Activated T-cell treated with anti-CD3 and anti-CD28 coated beads, Interleukin-2, amount 50 U/mL, for 24 hours (primary cell): ENCODE measurements around the gene IRF3.

Experiments used
- DNase-seq: peaks from one replicate; pipeline ENCODE4 v3.0.0-alpha.2; 2020
- H3K27ac Mint-ChIP-seq: 2 replicates; pipeline ENCODE4 v1.8.0; 2020; ENCODE audit warnings: mild to moderate bottlenecking, mixed read lengths
- H3K27me3 Mint-ChIP-seq: 2 replicates; pipeline ENCODE4 v1.8.0; 2020; ENCODE audit warnings: mixed read lengths
- H3K36me3 Mint-ChIP-seq: 2 replicates; pipeline ENCODE4 v1.8.0; 2020; ENCODE audit warnings: low read depth, mixed read lengths
- H3K4me1 Mint-ChIP-seq: 2 replicates; pipeline ENCODE4 v1.8.0; 2020; ENCODE audit warnings: low read depth, mixed read lengths
- H3K4me3 Mint-ChIP-seq: 2 replicates; pipeline ENCODE4 v1.8.0; 2020; ENCODE audit warnings: mild to moderate bottlenecking, moderate library complexity, mixed read lengths
- H3K9me3 Mint-ChIP-seq: 2 replicates; pipeline ENCODE4 v1.8.0; 2020; ENCODE audit warnings: mixed read lengths

IRF3 gene

DNA sequence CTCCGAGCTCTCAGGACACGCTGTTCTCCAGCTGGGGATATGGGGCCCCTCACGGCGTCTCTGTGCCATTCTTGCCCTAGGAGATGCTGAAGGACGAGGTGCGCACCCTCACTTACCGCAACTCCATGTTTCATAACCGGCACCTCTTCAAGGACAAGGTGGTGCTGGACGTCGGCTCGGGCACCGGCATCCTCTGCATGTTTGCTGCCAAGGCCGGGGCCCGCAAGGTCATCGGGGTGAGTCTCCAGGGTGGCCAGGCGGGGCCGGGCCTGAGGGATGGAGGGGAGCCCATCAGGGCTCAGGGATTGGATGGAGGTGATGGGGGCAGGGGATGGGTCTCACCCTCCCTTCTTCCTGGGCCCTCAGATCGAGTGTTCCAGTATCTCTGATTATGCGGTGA is 16.2 kb upstream of the IRF3 start:
- peaks cover 82% of the 10 kb centered on the region for H3K36me3 Mint-ChIP-seq
- H3K27me3 Mint-ChIP-seq = no peaks in the 10 kb centered on the region
- DNase-seq = no peak
- H3K4me3 Mint-ChIP-seq = no peak overlapping the region
- H3K27ac Mint-ChIP-seq = peak overlapping the region; percentile 50
- H3K9me3 Mint-ChIP-seq = no peaks in the 10 kb centered on the region
- H3K4me1 Mint-ChIP-seq = peaks cover 43% of the 10 kb centered on the region

DNA sequence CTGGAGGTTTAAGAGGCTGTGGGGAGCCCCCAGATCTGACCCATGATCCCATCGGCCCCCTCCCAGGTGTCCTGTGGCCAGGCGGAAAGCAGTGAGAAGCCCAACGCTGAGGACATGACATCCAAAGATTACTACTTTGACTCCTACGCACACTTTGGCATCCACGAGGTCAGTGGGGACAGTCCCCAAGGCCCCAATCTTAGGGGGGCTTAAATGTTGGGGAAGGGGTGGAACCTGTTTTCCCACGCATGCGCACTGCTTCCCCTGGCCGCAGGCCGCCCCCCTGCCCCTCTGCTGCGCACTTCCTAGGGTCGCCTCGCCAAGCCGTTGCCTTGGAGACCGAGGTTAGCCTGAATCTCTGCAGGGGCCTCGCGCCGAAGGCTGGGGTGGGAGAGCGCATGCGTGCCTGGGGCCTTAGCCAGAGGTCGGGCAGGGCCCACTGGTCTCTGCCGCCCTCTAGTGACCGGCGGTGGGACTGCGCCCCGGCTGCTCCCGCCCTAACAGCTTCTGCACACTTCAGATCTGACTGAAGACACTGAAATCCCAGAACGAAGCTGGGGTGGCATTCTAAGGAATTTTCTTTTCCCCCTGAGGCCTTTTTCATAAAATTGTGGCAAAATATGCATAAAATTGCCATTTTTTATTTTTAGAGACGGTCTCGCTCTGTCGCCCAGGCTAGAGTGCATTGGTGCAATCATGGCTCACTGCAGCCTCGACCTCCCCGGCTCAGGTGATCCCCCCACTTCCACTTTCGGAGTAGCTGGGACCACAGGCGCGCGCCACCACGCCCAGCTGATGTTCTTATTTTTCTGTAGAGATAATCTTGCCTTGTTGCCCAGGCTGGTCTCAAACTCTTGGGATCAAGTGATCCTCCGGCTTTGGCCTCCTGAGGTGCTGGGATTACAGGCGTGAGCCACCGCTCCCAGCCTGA is 15.0 kb upstream of the IRF3 start:
- peak; percentile 98 for DNase-seq
- peak overlapping the region; percentile 99 for H3K4me3 Mint-ChIP-seq
- no peaks in the 10 kb centered on the region for H3K27me3 Mint-ChIP-seq
- H3K36me3 Mint-ChIP-seq = peaks cover 78% of the 10 kb centered on the region
- H3K9me3 Mint-ChIP-seq = no peaks in the 10 kb centered on the region
- H3K4me1 Mint-ChIP-seq = peaks cover 49% of the 10 kb centered on the region
- H3K27ac Mint-ChIP-seq = peak overlapping the region; percentile 97

DNA sequence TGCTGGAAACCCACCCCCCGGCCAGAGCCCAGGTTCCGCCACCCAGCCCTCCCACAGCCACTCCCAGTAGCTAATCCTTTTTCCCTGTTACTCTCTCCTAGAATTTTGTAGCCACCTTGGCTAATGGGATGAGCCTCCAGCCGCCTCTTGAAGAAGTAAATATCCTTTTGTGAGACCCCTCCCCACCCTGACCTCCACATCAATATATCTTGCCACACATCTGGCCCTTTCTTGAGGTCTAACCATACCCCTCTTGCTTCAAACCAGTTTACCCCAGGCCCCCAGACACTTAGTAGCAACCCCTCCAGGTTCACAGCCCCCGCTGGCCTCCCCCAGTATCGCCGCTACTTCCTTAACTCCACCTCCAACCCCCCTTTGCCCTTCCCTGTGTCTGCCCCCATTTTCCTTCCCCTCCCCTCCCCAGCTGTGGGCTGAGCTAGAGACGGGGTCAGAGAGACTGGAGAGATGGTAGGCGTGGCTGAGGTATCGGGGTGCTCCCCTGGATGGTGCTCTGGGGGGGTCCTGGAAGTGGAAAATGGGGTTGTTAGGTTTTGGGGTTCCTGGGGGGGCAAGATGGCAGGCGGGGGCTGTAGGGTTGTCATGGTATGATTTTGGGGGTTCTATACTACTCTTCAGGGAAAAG is 14.2 kb upstream of the IRF3 start:
- peaks cover 46% of the 10 kb centered on the region for H3K4me1 Mint-ChIP-seq
- peak overlapping the region; percentile 97 for H3K27ac Mint-ChIP-seq
- no peaks in the 10 kb centered on the region for H3K9me3 Mint-ChIP-seq
- DNase-seq = no peak
- no peaks in the 10 kb centered on the region for H3K27me3 Mint-ChIP-seq
- peak overlapping the region; percentile 99 for H3K4me3 Mint-ChIP-seq
- peaks cover 70% of the 10 kb centered on the region for H3K36me3 Mint-ChIP-seq

DNA sequence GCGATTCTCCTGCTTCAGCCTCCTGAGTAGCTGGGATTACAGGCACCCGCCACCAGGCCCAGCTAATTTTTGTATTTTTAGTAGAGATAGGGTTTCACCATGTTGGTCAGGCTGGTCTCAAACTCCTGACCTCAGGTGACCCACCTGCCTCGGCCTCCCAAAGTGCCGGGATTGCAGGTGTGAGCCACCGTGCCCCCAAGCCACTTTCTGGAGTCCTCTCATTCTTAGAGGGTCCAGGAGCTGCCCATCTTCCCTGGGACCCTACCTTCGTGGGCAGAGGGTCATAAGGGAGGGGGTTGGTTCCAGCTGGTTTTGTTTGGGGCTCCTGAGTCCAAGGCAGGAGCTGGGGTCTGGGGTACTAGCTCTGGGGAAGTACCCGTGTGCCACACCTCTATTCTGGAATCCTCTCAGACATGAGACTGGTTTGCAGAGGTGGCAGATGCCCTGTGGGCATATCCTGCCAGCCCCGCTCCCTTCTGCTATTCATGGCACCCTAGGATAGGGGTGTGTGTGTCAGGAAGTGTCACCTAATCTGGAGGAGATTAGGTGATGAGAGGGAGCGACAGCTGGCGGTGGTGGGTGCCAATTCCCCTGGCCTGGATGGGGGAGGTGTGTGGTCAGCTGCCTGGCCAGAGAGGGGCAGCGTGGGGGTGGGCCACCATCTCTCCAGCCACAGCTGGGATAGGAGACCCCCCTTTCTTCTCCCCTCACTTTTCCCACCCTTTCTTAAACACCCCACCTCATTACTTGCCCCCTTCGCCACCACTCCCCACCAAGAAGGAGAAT is 13.5 kb upstream of the IRF3 start:
- Mint-ChIP-seq H3K9me3 (no peaks in the 10 kb centered on the region), H3K36me3 (peaks cover 64% of the 10 kb centered on the region), H3K4me3 (peak overlapping the region; percentile 99), H3K4me1 (peaks cover 46% of the 10 kb centered on the region), H3K27ac (peak overlapping the region; percentile 97), H3K27me3 (no peaks in the 10 kb centered on the region)
- no peak for DNase-seq

DNA sequence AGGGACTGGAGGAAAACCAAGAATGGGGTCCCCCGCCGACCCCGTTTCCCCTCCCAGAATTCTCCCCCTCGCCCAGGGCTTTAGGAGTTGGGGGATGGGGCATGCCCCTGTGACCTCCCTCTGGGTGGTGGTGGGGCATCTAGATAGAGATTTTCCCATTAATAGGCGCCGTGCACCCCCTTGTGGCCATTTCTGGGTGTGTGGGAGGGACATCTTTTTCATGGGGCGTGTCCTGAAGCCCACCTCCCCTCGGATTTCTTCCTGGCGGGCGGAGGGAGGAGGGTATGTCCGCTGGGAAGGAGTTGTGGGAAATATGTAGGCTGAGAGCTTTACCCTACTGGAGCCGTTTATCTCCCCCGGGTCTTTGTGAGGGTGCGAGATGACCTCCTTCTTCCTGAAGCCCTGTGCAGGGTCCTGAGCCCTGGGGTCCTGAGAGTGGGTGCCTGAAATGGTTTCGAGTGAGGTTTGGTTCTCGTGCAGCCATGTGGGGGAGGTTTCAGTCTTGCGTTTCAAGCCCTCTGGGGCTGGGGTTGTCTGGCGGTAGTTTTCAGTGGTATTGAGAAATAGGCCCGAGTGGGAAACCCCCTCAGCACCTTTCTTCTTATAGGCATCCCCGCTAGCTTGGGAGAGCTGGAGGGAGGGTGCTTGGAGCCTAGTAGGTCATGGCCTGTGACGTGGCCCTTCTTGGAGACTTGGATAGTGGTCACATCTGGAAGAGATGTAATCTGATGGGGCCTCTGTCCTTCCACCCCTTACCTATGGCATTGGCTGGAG is 12.4 kb upstream of the IRF3 start:
- peak; percentile 87 for DNase-seq
- Mint-ChIP-seq H3K4me3 (peak overlapping the region; percentile 99), H3K4me1 (peaks cover 41% of the 10 kb centered on the region), H3K9me3 (no peaks in the 10 kb centered on the region), H3K27me3 (no peaks in the 10 kb centered on the region), H3K36me3 (peaks cover 59% of the 10 kb centered on the region), H3K27ac (peak overlapping the region; percentile 97)

DNA sequence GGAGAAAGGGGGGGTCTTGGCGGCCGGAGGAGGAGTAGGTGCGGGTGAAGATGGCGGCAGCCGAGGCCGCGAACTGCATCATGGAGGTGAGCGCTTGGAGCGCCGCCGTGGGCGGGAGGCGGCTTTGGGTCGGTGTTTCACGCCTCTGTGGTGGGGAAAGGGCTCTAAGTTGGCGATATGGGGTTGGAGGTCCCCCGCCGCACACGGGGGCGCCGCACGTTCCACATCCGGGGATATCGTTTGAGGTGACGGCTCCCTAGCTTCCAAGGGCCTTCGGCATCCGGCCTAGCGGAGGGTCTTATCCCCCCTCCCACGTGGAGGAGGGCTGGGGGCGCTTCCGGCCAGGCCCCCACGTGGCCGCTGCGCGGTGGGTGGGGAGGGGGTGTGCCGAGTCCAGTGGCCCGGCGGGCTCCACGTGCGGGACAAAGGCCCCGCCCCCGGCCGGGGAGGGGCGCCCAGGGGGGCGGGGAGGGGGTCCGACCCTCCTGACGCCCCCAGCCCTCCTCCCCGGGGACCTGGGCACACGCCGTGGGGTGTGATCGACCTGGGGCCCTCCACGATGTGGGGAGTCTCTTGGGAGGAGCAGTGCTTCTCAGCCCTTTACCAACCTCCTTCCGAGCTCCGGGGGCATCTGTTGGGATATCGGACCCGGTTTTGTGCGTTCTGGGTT is 11.7 kb upstream of the IRF3 start, which contains the start of gene PRMT1:
Gene PRMT1 (plus strand): TSS at position 41 of the 670 bp plus-strand sequence. CDS start 10 bp downstream, at position 51.
- DNase-seq = no peak
- peaks cover 54% of the 10 kb centered on the region for H3K36me3 Mint-ChIP-seq
- H3K9me3 Mint-ChIP-seq = no peaks in the 10 kb centered on the region
- peaks cover 40% of the 10 kb centered on the region for H3K4me1 Mint-ChIP-seq
- H3K4me3 Mint-ChIP-seq = peak within 1 kb of the TSS; percentile 99
- H3K27me3 Mint-ChIP-seq = no peaks in the 10 kb centered on the region
- peak within 1 kb of the TSS; percentile 99 for H3K27ac Mint-ChIP-seq

DNA sequence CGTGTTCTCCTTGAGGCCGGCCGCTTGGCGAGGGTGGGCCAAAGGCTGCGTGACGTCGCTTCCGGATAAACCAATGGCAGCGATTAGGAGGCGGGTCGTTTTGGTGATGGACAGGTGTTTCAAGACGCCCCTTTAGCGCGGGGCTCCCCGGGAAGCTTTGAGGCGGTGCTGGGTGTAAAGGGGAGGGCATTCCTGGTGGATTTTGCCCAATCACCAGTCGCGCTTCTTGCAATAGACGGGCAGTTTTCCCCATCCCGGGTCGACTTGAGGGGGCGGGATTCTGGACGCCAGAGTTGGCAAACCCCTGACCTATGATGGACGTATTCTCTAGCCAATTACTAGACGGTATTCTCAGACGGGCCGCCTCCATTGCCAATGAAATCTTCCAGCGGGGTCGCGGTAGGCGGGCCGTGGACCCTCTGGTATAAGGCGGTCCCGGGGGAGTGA is 11.2 kb upstream of the IRF3 start:
- Mint-ChIP-seq H3K9me3 (no peaks in the 10 kb centered on the region), H3K4me1 (peaks cover 40% of the 10 kb centered on the region)

DNA sequence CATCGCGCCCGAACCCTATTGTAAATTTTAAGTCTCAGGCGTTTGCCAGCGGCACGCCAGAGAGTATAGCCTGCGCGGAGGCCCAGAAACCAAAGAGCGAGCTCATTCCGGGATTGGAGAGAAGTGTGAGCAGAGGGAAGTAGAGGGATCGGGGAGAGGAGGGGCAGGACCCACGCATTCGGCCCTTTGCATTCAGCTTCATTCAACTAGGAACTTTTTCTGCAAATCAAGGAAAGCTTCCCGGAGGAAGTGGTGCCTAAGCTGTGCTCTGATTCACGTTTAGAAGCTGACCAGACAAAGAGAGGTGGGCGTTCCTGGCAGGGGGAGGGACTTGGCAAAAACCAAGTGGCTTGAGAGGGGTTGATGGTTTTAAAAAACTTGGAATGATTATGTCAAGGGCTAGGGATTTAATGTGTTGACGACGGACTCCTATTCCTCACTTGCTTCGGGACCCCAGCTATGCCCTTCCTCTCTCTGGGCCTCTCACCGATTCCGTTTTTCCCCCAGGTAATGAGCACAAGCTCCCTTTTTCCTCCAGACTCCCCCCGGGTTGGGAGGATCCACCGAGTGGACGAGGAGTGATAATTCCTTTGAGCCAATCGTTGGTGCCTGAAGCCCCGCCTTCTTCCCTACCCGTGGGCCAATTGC is 10.6 kb upstream of the IRF3 start:
- H3K9me3 Mint-ChIP-seq = no peaks in the 10 kb centered on the region
- no peaks in the 10 kb centered on the region for H3K27me3 Mint-ChIP-seq
- H3K27ac Mint-ChIP-seq = peak overlapping the region; percentile 99
- no peak for DNase-seq
- peaks cover 39% of the 10 kb centered on the region for H3K4me1 Mint-ChIP-seq
- H3K4me3 Mint-ChIP-seq = peak overlapping the region; percentile 99
- peaks cover 52% of the 10 kb centered on the region for H3K36me3 Mint-ChIP-seq

More for the DNA sequence above, 11.2 kb upstream of the IRF3 start:
- Mint-ChIP-seq H3K4me3 (peak overlapping the region; percentile 99), H3K27me3 (no peaks in the 10 kb centered on the region), H3K36me3 (peaks cover 54% of the 10 kb centered on the region), H3K27ac (peak overlapping the region; percentile 99)
- peak; percentile 98 for DNase-seq

DNA sequence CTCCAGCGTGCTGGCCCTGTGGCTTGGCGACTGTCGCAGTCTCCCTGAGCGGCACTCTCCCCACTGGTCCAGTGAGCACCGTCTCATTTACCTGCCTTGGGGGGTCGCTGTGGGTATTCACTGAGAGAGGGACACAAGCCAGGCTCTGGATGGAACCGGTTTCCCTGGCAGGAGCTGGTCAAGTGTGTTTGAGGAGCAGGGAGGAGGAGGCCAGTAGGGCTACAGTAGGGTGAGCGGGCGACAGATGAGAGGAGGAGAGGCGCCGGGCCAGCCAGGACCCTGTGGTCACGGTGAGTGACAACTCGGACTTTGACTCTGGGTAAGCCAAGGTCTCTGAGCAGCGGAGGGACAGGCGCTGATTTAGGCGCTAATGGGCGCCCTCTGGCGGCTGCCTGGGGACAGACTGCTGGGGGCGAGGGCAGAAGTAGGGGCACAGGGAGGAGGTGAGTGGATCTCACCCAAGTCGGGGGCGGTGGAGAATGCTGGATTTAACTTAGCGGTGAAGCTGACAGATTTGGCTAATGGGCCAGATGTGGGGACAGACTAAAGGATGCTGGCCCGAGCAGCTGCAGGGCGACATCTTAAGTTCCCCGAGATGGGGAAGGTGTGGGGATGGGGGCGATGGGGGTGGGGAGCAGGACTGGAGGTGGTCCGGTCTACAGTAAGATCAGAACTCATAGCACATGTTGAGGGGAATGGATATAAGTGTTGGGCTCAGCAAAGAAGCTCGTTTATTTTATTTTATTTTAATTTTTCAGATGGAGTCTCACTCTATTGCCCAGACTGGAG is 6.7 kb upstream of the IRF3 start:
- Mint-ChIP-seq H3K4me1 (peaks cover 18% of the 10 kb centered on the region), H3K27ac (no peak overlapping the region), H3K9me3 (no peaks in the 10 kb centered on the region), H3K4me3 (no peak overlapping the region), H3K36me3 (peaks cover 46% of the 10 kb centered on the region), H3K27me3 (no peaks in the 10 kb centered on the region)
- peak; percentile 85 for DNase-seq

DNA sequence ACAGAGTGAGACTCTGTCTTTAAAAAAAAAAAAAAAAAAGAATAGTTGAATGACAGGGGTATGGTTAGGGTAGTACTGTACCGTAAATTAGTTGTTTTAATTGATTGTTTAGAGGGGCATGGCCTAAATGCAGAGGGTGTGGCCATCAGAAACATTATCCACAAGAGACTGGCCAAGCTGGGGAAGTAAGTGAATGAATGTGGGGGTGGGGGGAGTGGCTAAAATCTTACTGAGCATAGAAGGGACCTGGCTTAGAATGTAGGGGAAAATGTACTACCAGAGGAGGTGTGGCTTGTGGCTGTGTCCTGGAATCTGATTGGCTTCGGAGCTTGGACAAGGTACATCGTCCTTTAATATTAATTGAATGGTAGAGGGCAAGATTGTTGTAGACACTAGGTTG is 3.9 kb upstream of the IRF3 start:
- no peaks in the 10 kb centered on the region for H3K27me3 Mint-ChIP-seq
- no peak overlapping the region for H3K27ac Mint-ChIP-seq
- peaks cover 24% of the 10 kb centered on the region for H3K4me1 Mint-ChIP-seq
- H3K9me3 Mint-ChIP-seq = no peaks in the 10 kb centered on the region
- no peak for DNase-seq
- H3K4me3 Mint-ChIP-seq = no peak overlapping the region
- H3K36me3 Mint-ChIP-seq = peaks cover 56% of the 10 kb centered on the region

DNA sequence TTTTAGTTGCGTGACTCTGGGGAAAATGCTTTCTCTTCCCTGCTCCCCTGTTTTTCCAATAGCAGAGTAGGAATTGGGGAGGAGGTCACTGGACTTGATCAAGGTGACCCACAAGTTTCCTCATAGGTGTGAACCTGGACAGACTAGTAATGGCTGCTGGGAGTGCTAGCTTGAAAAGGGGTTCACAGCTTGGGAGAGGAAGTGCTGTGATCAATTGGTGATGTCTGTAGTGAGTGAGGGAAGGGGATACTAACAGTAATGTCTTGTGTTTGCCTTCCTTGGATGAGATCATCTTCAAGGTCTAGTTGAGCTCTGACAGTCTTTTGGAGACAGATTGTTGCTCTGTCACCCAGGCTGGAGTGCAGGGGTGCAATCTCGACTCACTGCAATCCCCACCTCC is 1.8 kb upstream of the IRF3 start:
- no peak for DNase-seq
- H3K9me3 Mint-ChIP-seq = no peaks in the 10 kb centered on the region
- peaks cover 69% of the 10 kb centered on the region for H3K36me3 Mint-ChIP-seq
- no peaks in the 10 kb centered on the region for H3K27me3 Mint-ChIP-seq
- peaks cover 45% of the 10 kb centered on the region for H3K4me1 Mint-ChIP-seq
- H3K4me3 Mint-ChIP-seq = peak overlapping the region; percentile 99
- peak overlapping the region; percentile 99 for H3K27ac Mint-ChIP-seq

DNA sequence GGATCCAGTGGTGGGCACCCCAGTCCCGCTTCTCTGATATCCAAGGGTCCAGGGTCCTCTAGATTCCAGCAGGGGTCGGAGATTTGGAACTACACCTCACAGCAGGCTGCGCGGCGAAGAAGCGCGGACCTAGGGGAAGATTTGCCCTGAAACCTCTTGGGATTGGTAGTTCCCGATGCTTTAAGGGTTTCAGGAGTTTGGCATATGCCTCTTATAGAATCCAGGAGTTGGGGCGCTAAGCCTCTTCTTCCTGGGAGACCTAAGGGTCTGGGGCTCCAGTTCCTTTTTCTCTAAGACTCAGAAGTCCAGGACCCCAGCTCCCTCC is 425 bp upstream of the IRF3 start:
- Mint-ChIP-seq H3K36me3 (peaks cover 74% of the 10 kb centered on the region), H3K27ac (peak overlapping the region; percentile 99), H3K4me1 (peaks cover 41% of the 10 kb centered on the region), H3K9me3 (no peaks in the 10 kb centered on the region), H3K27me3 (no peaks in the 10 kb centered on the region), H3K4me3 (peak overlapping the region; percentile 99)
- no peak for DNase-seq

DNA sequence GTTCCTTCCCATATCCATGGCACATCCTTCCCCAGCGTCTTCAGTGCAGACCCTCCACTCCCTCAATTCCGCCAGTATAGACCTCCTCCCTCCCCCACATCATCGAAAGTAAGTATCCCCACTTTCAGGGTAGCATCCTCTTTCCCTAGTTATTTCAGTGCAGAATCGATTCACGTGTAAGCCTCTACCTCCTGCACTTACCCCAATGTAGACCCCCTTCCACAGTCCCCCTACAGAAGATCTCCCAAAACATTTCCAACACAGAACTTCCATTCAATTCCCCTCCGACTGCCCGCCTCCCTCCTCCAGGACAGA is 664 bp downstream of the IRF3 start:
- H3K27me3 Mint-ChIP-seq = no peaks in the 10 kb centered on the region
- no peak for DNase-seq
- H3K36me3 Mint-ChIP-seq = peaks cover 76% of the 10 kb centered on the region
- peak overlapping the region; percentile 99 for H3K27ac Mint-ChIP-seq
- H3K4me3 Mint-ChIP-seq = peak overlapping the region; percentile 99
- peaks cover 43% of the 10 kb centered on the region for H3K4me1 Mint-ChIP-seq
- H3K9me3 Mint-ChIP-seq = no peaks in the 10 kb centered on the region
